Neutrophil (primary cell): ENCODE results near the gene CKM.

Experiments used
- H3K27ac ChIP-seq: fragments of 200-600 bp; sonication (generic); 2 replicates; pipeline ENCODE4 v1.5.1; 2016; ENCODE audit warnings: mild to moderate bottlenecking, moderate library complexity
- H3K27me3 ChIP-seq: fragments of 200-600 bp; sonication (generic); 2 replicates; pipeline ENCODE4 v1.6.0; 2016; ENCODE audit warnings: mild to moderate bottlenecking
- H3K36me3 ChIP-seq: fragments of 200-600 bp; sonication (generic); 2 replicates; pipeline ENCODE4 v1.5.1; 2017
- H3K4me1 ChIP-seq, 2 experiments: fragments of 200-600 bp in 1 of 2; sonication (generic) in 1 of 2; 1 replicate in 1 of 2; 2 replicates in 1 of 2; pipeline versions ENCODE4 v1.5.1 to v1.6.1; 2013 to 2016; ENCODE audit warnings: low read depth in 1 of 2, low read length in 1 of 2, mild to moderate bottlenecking in 1 of 2, moderate library complexity in 1 of 2; ENCODE audit not compliant: control insufficient read depth in 1 of 2, insufficient read depth in 1 of 2
- H3K4me3 ChIP-seq, 2 experiments: fragments of 200-600 bp in 1 of 2; sonication (generic) in 1 of 2; 1 replicate in 1 of 2; 2 replicates in 1 of 2; pipeline ENCODE4 v1.5.1; 2013 to 2016; ENCODE audit warnings: low read depth in 1 of 2, low read length in 1 of 2, mild to moderate bottlenecking in 1 of 2, moderate library complexity in 1 of 2
- H3K9me3 ChIP-seq: fragments of 200-600 bp; sonication (generic); 2 replicates; pipeline ENCODE4 v1.5.1; 2016
- TF ChIP-seq, protein P1 (sequence below): fragments of 200-600 bp; sonication (generic); IDR thresholded peaks from 2 replicates; pipeline ENCODE4 v1.5.1; 2016; ENCODE audit warnings: antibody characterized with exemption

Gene CKM

DNA sequence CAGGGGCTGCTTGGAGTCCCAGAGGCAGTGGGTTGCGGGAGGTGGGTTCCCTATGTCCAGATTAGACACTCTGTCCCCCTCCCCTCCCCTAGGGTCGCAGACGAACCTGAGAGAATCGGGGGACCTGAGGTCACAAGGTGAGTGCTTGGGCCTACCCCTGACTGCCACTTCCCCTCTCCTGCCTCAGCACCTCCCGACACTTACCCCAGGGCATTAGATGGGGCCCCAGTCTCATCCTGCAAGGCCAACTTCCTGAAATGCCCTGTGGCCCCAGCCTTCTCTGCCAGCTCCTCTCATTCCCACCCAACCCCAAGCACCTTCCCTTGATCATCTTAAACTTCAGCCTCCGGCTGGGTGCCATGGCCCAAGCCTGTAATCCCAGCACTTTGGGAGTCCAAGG lies 23.0 kb downstream of the CKM start:
- Histone ChIP-seq H3K27ac (no peak overlapping the region), H3K36me3 (peaks cover 30% of the 10 kb centered on the region), H3K27me3 (peaks cover 5% of the 10 kb centered on the region), H3K4me3 (no peak overlapping the region), H3K4me1 (peaks cover 7 to 24% of the 10 kb centered on the region in 2 experiments), H3K9me3 (no peaks in the 10 kb centered on the region)
- TF ChIP-seq, protein P1, sequence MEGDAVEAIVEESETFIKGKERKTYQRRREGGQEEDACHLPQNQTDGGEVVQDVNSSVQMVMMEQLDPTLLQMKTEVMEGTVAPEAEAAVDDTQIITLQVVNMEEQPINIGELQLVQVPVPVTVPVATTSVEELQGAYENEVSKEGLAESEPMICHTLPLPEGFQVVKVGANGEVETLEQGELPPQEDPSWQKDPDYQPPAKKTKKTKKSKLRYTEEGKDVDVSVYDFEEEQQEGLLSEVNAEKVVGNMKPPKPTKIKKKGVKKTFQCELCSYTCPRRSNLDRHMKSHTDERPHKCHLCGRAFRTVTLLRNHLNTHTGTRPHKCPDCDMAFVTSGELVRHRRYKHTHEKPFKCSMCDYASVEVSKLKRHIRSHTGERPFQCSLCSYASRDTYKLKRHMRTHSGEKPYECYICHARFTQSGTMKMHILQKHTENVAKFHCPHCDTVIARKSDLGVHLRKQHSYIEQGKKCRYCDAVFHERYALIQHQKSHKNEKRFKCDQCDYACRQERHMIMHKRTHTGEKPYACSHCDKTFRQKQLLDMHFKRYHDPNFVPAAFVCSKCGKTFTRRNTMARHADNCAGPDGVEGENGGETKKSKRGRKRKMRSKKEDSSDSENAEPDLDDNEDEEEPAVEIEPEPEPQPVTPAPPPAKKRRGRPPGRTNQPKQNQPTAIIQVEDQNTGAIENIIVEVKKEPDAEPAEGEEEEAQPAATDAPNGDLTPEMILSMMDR, result no peak

DNA sequence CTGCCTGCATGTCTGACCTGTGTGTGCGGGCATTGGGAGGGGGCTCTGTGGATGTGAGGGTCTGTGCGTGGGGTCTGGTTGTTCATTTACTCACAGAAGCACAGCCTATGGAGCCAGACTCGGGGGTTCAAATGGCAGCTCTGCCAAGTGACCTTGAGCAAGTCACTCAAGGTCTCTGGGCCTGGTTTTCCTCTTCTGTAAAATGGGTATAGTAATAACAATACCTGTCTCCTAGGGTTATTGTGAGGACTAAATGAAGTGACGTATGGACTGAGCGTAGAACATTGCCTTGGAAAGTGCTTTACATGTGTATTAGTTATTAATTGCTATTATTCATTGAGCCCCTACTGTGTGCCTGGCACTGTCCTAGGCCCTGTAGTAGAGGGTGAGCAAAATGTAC lies 24.4 kb downstream of the CKM start:
- no peak overlapping the region for H3K4me3 ChIP-seq
- H3K27me3 ChIP-seq, result no peaks in the 10 kb centered on the region
- TF ChIP-seq, protein P1, result no peak
- H3K36me3 ChIP-seq, result peaks cover 35% of the 10 kb centered on the region
- H3K4me1 ChIP-seq, result peaks cover 7 to 24% of the 10 kb centered on the region in 2 experiments
- H3K9me3 ChIP-seq, result no peaks in the 10 kb centered on the region
- H3K27ac ChIP-seq, result no peak overlapping the region

DNA sequence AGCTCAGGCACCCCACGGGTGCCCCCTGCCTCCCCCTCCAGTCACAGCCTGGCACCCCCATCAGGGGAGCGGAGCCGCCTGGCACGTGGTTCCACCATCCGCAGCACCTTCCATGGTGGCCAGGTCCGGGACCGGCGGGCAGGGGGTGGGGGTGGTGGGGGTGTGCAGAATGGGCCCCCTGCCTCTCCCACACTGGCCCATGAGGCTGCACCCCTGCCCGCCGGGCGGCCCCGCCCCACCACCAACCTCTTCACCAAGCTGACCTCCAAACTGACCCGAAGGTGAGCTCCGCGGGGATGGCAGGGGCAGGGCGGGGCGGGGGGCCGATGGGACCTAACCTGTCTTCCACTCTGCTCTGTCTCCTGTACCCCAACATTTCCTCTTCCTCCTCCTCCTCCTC lies 25.0 kb downstream of the CKM start:
- peaks cover 34% of the 10 kb centered on the region for H3K36me3 ChIP-seq
- H3K9me3 ChIP-seq, result no peaks in the 10 kb centered on the region
- H3K4me1 ChIP-seq, result peaks cover 7 to 24% of the 10 kb centered on the region in 2 experiments
- no peak overlapping the region for H3K27ac ChIP-seq
- H3K27me3 ChIP-seq, result no peaks in the 10 kb centered on the region
- no peak overlapping the region for H3K4me3 ChIP-seq
- TF ChIP-seq, protein P1, result no peak

DNA sequence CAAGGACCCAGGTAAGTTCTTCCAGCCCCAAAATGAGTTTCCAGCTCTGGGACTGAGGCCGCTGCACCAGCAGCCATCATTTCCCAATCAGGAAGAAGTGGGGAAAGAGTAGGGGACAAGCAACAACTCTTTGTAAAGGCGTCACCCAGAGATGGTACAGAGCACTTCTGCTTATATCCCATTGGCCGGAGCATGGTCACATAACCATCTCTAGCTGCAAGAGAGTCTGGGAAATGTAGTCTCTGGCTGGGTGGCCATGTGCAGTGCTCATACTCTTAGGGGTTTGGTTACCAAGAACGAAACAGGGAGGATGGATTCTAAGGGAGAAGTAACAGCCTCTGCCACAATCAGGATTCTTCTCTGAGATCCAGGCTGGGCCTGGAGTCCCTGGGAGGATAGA lies 26.3 kb downstream of the CKM start:
- Histone ChIP-seq H3K4me1 (peaks cover 7 to 24% of the 10 kb centered on the region in 2 experiments), H3K36me3 (peaks cover 28% of the 10 kb centered on the region), H3K9me3 (no peaks in the 10 kb centered on the region), H3K27me3 (no peaks in the 10 kb centered on the region), H3K27ac (peak overlapping the region; percentile 48), H3K4me3 (no peak overlapping the region)
- TF ChIP-seq, protein P1, result no peak

DNA sequence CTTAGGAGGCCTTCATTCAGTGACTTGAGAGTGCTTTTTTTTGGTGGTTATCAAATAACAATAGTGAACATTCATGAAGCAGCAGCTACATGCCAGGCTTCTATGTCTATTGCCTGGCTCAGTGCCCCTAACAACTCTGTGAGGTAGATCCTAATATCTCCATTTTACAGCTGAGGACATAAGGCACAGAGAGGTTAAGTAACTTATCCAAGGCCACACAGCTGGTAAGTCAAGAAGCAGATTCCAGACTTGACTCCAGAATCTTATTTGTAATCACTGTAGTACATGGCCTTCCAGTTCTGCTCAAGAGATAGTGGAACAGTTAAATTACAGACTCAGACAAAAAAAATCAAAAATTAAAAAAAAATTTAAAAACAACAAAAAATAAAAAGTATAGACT lies 26.8 kb downstream of the CKM start:
- Histone ChIP-seq H3K9me3 (no peaks in the 10 kb centered on the region), H3K36me3 (peaks cover 32% of the 10 kb centered on the region), H3K27me3 (no peaks in the 10 kb centered on the region), H3K4me3 (no peak overlapping the region), H3K27ac (peak overlapping the region; percentile 48), H3K4me1 (peaks cover 7 to 24% of the 10 kb centered on the region in 2 experiments)
- TF ChIP-seq, protein P1, result no peak
